BLaER1 treated with 17β-estradiol and CSF1 and Interleukin-3, amounts not matched to agents 10 nM and 100 nM (cell line): ENCODE data around the gene SMAD6.

Experiments
- H3K27ac ChIP-seq, 11 experiments: shearing (Covaris generic); formaldehyde crosslinking; 2 replicates each; pipeline ENCODE4 v1.8.1; 2022
- H3K27me3 ChIP-seq, 11 experiments: shearing (Covaris generic); formaldehyde crosslinking; 2 replicates each; pipeline ENCODE4 v1.8.1; 2022
- H3K36me3 ChIP-seq, 11 experiments: shearing (Covaris generic); formaldehyde crosslinking; 2 replicates each; pipeline ENCODE4 v1.8.1; 2022
- H3K4me1 ChIP-seq, 10 experiments: shearing (Covaris generic); formaldehyde crosslinking; 2 replicates each; pipeline ENCODE4 v1.8.1; 2022
- H3K4me2 ChIP-seq, 11 experiments: shearing (Covaris generic); formaldehyde crosslinking; 2 replicates each; pipeline ENCODE4 v1.8.1; 2022
- H3K4me3 ChIP-seq, 10 experiments: shearing (Covaris generic); formaldehyde crosslinking; 2 replicates each; pipeline ENCODE4 v1.8.1; 2022
- H3K9ac ChIP-seq, 11 experiments: shearing (Covaris generic); formaldehyde crosslinking; 2 replicates each; pipeline ENCODE4 v1.8.1; 2022
- H3K9me3 ChIP-seq, 11 experiments: shearing (Covaris generic); formaldehyde crosslinking; replicated peaks in 1 of 11; 2 replicates each; pipeline ENCODE4 v1.8.1; 2022
- H4K20me1 ChIP-seq, 11 experiments: shearing (Covaris generic); formaldehyde crosslinking; 2 replicates each; pipeline ENCODE4 v1.8.1; 2022
- Cebpa-rat ChIP-seq, 11 experiments: shearing (Covaris generic); IDR thresholded peaks; 2 replicates each; pipeline ENCODE4 v1.8.1; 2022

SMAD6 gene

GRCh38 chr15:66707310-66708082 lies 5.5 kb downstream of the SMAD6 start:
- no peaks in the 10 kb centered on the region for H3K9me3 ChIP-seq
- peaks cover 9 to 99% (median 36%) of the 10 kb centered on the region in 11 experiments; a peak in 21 of 22 replicates for H4K20me1 ChIP-seq
- H3K4me1 ChIP-seq, result peaks cover 16 to 45% (median 21%) of the 10 kb centered on the region in 10 experiments; a peak in 19 of 20 replicates
- TF ChIP-seq Cebpa-rat (IDR thresholded peaks at IDR 0.05), result no peak
- no peak overlapping the region for H3K4me3 ChIP-seq
- H3K27me3 ChIP-seq, result peaks cover 21 to 55% (median 47%) of the 10 kb centered on the region in 11 experiments
- H3K36me3 ChIP-seq, result peaks cover 0 to 18% (median 0%) of the 10 kb centered on the region in 11 experiments; a peak in 4 of 22 replicates
- H3K9ac ChIP-seq, result no peak overlapping the region
- H3K4me2 ChIP-seq, result peak overlapping the region in 1 of 11 experiments; percentile 4; a peak in 1 of 22 replicates
- H3K27ac ChIP-seq, result no peak overlapping the region

- no peaks in the 10 kb centered on the region for H3K9me3 ChIP-seq
- no peak for TF ChIP-seq Cebpa-rat (IDR thresholded peaks at IDR 0.05)
- no peak overlapping the region for H3K4me3 ChIP-seq
These were observed 6.4 kb downstream of the SMAD6 start for GRCh38 chr15:66708389-66708788.

GRCh38 chr15:66709884-66710283 lies 7.8 kb downstream of the SMAD6 start:
- Histone ChIP-seq H3K4me2 (no peak overlapping the region), H3K4me1 (peaks cover 19 to 53% (median 26%) of the 10 kb centered on the region in 10 experiments), H3K9me3 (no peaks in the 10 kb centered on the region), H3K27ac (no peak overlapping the region), H4K20me1 (peaks cover 1 to 99% (median 16%) of the 10 kb centered on the region in 11 experiments; a peak in 18 of 22 replicates), H3K9ac (no peak overlapping the region), H3K27me3 (peaks cover 4 to 31% (median 23%) of the 10 kb centered on the region in 11 experiments), H3K36me3 (peaks cover 0 to 21% (median 0%) of the 10 kb centered on the region in 11 experiments; a peak in 4 of 22 replicates), H3K4me3 (no peak overlapping the region)
- TF ChIP-seq Cebpa-rat (IDR thresholded peaks at IDR 0.05), result no peak

More at GRCh38 chr15:66708389-66708788, 6.4 kb downstream of the SMAD6 start:
- Histone ChIP-seq H3K9ac (no peak overlapping the region), H3K27me3 (peaks cover 19 to 46% (median 38%) of the 10 kb centered on the region in 11 experiments), H3K4me1 (peaks cover 13 to 50% (median 24%) of the 10 kb centered on the region in 10 experiments), H3K4me2 (no peak overlapping the region), H3K27ac (no peak overlapping the region), H3K36me3 (peaks cover 0 to 18% (median 0%) of the 10 kb centered on the region in 11 experiments; a peak in 4 of 22 replicates), H4K20me1 (peaks cover 9 to 100% (median 29%) of the 10 kb centered on the region in 11 experiments; a peak in 21 of 22 replicates)

DNA sequence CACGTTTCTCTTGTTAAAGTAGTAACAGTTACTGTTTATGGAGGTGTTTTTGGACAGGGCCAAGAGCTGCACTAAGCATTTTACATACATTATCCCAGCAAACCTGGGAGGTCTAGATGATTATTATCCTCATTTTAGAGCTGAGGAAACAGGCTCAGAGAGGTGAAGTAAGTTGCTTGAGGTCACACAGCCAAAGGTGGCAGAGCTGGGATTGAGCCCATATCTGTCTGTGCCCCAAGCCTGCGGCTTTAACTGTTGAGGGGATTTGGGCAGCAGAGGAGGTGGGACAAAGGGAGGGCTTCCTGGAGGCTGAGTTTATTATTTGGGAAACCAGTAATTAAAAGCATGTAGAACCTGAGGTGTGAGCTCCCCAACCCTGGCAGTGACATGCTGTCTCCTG lies 9.2 kb downstream of the SMAD6 start:
- Histone ChIP-seq H3K4me2 (no peak overlapping the region; a peak in 1 of 22 replicates), H4K20me1 (peaks cover 0 to 99% (median 4%) of the 10 kb centered on the region in 11 experiments; a peak in 12 of 22 replicates), H3K27me3 (peaks cover 0 to 18% (median 9%) of the 10 kb centered on the region in 11 experiments; a peak in 16 of 22 replicates), H3K9ac (no peak overlapping the region), H3K4me1 (peaks cover 33 to 53% (median 37%) of the 10 kb centered on the region in 10 experiments), H3K36me3 (peaks cover 0 to 21% (median 0%) of the 10 kb centered on the region in 11 experiments; a peak in 5 of 22 replicates), H3K4me3 (no peak overlapping the region), H3K27ac (no peak overlapping the region), H3K9me3 (no peaks in the 10 kb centered on the region)
- no peak for TF ChIP-seq Cebpa-rat (IDR thresholded peaks at IDR 0.05)

DNA sequence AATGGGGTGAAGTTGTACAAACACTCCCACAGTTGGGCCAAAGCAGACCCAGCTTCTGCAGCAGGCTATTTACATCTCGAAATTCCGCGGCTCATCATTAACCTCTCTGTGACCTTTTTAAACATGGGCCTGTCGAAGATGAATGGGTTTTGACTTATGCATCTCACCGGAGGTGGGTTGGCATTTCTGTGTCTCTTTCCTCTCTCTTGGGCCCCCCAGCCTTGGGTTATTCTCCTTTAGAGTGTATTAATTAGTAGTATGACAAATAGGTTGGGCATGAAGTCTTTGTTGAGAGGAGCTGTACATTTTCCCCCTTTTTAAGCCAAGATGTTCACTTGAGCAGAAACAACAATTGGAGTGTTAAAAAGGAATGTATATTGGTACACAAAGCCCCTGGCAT lies 9.8 kb downstream of the SMAD6 start:
- peaks cover 0 to 99% (median 0%) of the 10 kb centered on the region in 11 experiments; a peak in 11 of 22 replicates for H4K20me1 ChIP-seq
- no peak overlapping the region for H3K9ac ChIP-seq
- H3K9me3 ChIP-seq, result no peaks in the 10 kb centered on the region
- peaks cover 0 to 12% (median 3%) of the 10 kb centered on the region in 11 experiments; a peak in 9 of 22 replicates for H3K27me3 ChIP-seq
- peaks cover 39 to 53% (median 42%) of the 10 kb centered on the region in 10 experiments for H3K4me1 ChIP-seq
- peak overlapping the region in 1 of 11 experiments; percentile 74; a peak in 1 of 22 replicates for H3K4me2 ChIP-seq
- H3K36me3 ChIP-seq, result peaks cover 0 to 21% (median 0%) of the 10 kb centered on the region in 11 experiments; a peak in 9 of 22 replicates
- H3K27ac ChIP-seq, result no peak overlapping the region
- H3K4me3 ChIP-seq, result no peak overlapping the region
- TF ChIP-seq Cebpa-rat (IDR thresholded peaks at IDR 0.05), result no peak

- Histone ChIP-seq H3K4me3 (no peak overlapping the region), H3K4me2 (peak overlapping the region; percentile 56 to 74 (median 65)), H3K9me3 (no peaks in the 10 kb centered on the region), H3K9ac (no peak overlapping the region), H3K36me3 (peaks cover 0 to 38% (median 0%) of the 10 kb centered on the region in 11 experiments; a peak in 9 of 22 replicates), H3K4me1 (peaks cover 41 to 52% (median 44%) of the 10 kb centered on the region in 10 experiments), H4K20me1 (peaks cover 0 to 99% (median 0%) of the 10 kb centered on the region in 11 experiments; a peak in 9 of 22 replicates), H3K27me3 (no peaks in the 10 kb centered on the region), H3K27ac (no peak overlapping the region)
- no peak for TF ChIP-seq Cebpa-rat (IDR thresholded peaks at IDR 0.05)
These were observed 11.9 kb downstream of the SMAD6 start for GRCh38 chr15:66713843-66714508.

- peaks cover 41 to 52% (median 44%) of the 10 kb centered on the region in 10 experiments for H3K4me1 ChIP-seq
- TF ChIP-seq Cebpa-rat (IDR thresholded peaks at IDR 0.05), result no peak
- H3K36me3 ChIP-seq, result peaks cover 0 to 44% (median 0%) of the 10 kb centered on the region in 11 experiments; a peak in 9 of 22 replicates
These were observed 12.5 kb downstream of the SMAD6 start for GRCh38 chr15:66714543-66714981.

GRCh38 chr15:66715181-66715624 lies 13.2 kb downstream of the SMAD6 start:
- Histone ChIP-seq H3K4me2 (peak overlapping the region; percentile 39 to 74 (median 69); a peak in 21 of 22 replicates), H3K36me3 (peaks cover 0 to 48% (median 0%) of the 10 kb centered on the region in 11 experiments; a peak in 9 of 22 replicates), H4K20me1 (peaks cover 0 to 99% (median 0%) of the 10 kb centered on the region in 11 experiments; a peak in 9 of 22 replicates), H3K4me3 (no peak overlapping the region), H3K9ac (no peak overlapping the region), H3K27ac (no peak overlapping the region), H3K27me3 (no peaks in the 10 kb centered on the region), H3K4me1 (peaks cover 41 to 52% (median 44%) of the 10 kb centered on the region in 10 experiments), H3K9me3 (no peaks in the 10 kb centered on the region)
- TF ChIP-seq Cebpa-rat (IDR thresholded peaks at IDR 0.05), result no peak

More at GRCh38 chr15:66714543-66714981, 12.5 kb downstream of the SMAD6 start:
- Histone ChIP-seq H4K20me1 (peaks cover 0 to 99% (median 0%) of the 10 kb centered on the region in 11 experiments; a peak in 9 of 22 replicates), H3K9me3 (no peaks in the 10 kb centered on the region), H3K9ac (no peak overlapping the region), H3K4me2 (peak overlapping the region; percentile 56 to 74 (median 65); a peak in 21 of 22 replicates), H3K27ac (no peak overlapping the region), H3K4me3 (no peak overlapping the region), H3K27me3 (no peaks in the 10 kb centered on the region)
